ENCODE measurements around the gene AGMO.

DNA sequence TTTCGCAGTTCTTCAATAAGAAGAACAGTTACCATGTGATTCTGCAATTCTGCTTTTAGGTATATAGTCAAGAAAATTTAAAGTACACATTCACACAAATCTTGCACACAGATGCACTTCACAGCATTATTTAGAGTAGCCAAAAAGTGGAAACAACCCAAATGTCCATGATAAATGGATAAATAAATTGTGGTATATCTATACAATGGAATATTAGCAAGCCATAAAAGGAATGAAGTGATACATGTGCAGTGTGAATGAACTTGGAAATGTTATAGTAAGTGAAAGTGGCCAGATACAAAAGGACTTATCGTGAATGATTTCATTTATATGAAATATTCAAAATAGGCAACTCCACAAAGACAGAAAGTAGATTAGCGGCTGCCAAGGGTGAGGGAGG lies 109.1 kb downstream of the AGMO start:
- TF ChIP-seq, protein P1, sequence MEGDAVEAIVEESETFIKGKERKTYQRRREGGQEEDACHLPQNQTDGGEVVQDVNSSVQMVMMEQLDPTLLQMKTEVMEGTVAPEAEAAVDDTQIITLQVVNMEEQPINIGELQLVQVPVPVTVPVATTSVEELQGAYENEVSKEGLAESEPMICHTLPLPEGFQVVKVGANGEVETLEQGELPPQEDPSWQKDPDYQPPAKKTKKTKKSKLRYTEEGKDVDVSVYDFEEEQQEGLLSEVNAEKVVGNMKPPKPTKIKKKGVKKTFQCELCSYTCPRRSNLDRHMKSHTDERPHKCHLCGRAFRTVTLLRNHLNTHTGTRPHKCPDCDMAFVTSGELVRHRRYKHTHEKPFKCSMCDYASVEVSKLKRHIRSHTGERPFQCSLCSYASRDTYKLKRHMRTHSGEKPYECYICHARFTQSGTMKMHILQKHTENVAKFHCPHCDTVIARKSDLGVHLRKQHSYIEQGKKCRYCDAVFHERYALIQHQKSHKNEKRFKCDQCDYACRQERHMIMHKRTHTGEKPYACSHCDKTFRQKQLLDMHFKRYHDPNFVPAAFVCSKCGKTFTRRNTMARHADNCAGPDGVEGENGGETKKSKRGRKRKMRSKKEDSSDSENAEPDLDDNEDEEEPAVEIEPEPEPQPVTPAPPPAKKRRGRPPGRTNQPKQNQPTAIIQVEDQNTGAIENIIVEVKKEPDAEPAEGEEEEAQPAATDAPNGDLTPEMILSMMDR (IDR thresholded peaks at IDR 0.05; ENCODE audit: low read depth, low read length, missing input control): no peak
- TF ChIP-seq FOXA1 (IDR thresholded peaks at IDR 0.05) (no peak), YY1 (IDR thresholded peaks at IDR 0.05) (no peak), REST (IDR thresholded peaks at IDR 0.05) (no peak), ZBTB33 (IDR thresholded peaks at IDR 0.05) (no peak), ATF3 (IDR thresholded peaks at IDR 0.05) (no peak), RAD21 (IDR thresholded peaks at IDR 0.05) (no peak)

Data from liver (tissue), 3 donors.